ENCODE data around the gene SNAP91.
A peak's percentile ranks its signal among the peaks of the same experiment; 100 is the strongest.

SNAP91 gene

DNA sequence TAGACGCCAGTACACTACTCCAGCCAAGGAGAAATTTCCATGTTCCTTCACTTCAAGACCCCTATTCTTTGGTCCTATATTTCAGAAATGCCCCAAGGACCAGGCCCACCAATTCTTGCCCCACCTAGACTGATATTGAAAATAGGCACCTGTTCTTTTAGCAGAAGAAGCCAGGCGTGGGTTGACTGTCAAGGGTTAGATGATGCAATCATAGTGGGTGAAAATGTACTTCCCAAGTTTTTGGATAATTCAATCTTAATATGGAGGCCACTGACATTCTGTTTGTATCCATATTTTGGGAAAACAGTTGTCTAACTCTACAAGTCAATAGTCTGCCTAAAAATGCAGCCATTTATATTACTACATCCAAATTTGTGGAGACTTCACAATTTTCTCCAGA lies 21.0 kb upstream of the SNAP91 start:
- no peak for TF ChIP-seq CTCF (IDR thresholded peaks at IDR 0.05)
- TF ChIP-seq ZFX (IDR thresholded peaks at IDR 0.05; ENCODE audit: borderline replicate concordance): no peak
- H3K27ac ChIP-seq: no peak overlapping the region

DNA sequence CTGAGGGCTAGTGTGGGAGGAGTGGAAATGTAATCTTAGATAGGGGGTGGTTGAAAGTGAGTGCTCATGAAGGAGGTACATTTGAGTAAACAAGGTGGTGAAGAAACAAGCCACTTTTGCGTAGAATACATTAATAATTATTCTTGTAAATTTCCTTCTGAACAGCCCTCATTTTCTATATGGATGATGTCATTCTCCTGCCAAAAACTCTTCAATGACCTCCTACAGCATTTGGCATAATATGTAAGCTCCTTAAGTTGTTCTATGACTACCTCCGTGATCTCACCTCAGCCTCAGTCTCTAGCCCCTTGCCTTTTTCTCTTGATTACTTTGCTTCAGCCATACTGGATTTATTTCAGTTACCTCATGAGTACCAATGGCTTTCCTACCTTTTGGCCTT lies 14.0 kb upstream of the SNAP91 start:
- H3K27ac ChIP-seq: no peak overlapping the region
- no peak for TF ChIP-seq CTCF (IDR thresholded peaks at IDR 0.05)
- no peak for TF ChIP-seq ZFX (IDR thresholded peaks at IDR 0.05; ENCODE audit: borderline replicate concordance)

GRCh38 chr6:83717809-83718208 lies 8.9 kb upstream of the SNAP91 start:
- TF ChIP-seq ZFX (IDR thresholded peaks at IDR 0.05; ENCODE audit: borderline replicate concordance): no peak
- no peak for TF ChIP-seq CTCF (IDR thresholded peaks at IDR 0.05)
- no peak overlapping the region for H3K27ac ChIP-seq

- no peak overlapping the region for H3K27ac ChIP-seq
- no peak for TF ChIP-seq CTCF (IDR thresholded peaks at IDR 0.05)
- no peak for TF ChIP-seq ZFX (IDR thresholded peaks at IDR 0.05; ENCODE audit: borderline replicate concordance)
Observed at GRCh38 chr6:83711958-83712357, 3.1 kb upstream of the SNAP91 start.

DNA sequence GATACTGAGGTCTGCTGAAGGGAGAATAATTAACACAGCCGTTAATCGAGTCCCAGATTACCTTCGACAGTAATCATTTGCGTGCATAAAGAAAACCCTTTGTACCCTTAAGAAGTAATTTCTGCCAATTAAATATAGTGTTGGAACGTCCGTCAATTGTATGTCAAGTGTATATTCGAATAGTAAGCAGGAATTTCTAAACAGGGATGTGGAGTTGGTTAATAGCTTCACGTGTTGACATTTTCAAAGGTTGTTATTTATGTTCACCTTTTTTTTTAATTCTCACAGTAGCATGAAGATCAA lies 798 bp upstream of the SNAP91 start:
- H3K27ac ChIP-seq: peak overlapping the region; percentile 57
- TF ChIP-seq ZFX (IDR thresholded peaks at IDR 0.05; ENCODE audit: borderline replicate concordance) (no peak), CTCF (IDR thresholded peaks at IDR 0.05) (no peak)

DNA sequence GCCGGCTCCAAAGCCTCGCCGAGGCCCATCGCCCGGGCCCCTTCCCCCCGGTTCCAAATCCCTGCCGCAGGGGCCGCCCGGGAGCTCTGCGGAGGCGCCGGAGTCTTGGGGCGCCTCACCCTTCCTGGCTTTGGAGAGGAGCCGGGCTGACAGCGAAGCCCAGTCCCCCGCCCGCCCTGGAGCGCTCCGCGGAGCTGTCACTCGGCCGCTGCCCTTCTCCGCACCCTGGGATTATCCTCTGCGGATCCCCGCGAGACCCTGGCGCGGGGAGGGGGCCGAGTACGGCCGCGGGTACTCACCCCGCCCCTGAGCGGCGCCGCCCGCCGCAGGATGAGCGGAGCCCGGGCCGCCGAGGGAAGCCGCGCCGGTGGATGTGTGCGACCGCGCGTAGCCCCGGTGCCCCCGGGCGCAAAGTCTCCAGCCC lies 343 bp downstream of the SNAP91 start:
- TF ChIP-seq CTCF (IDR thresholded peaks at IDR 0.05) (no peak; the same call in 1 of the 2 replicates), ZFX (IDR thresholded peaks at IDR 0.05; ENCODE audit: borderline replicate concordance) (no peak)
- H3K27ac ChIP-seq: peak overlapping the region; percentile 57

- TF ChIP-seq ZFX (IDR thresholded peaks at IDR 0.05; ENCODE audit: borderline replicate concordance): no peak
- TF ChIP-seq CTCF (IDR thresholded peaks at IDR 0.05): no peak
- no peak overlapping the region for H3K27ac ChIP-seq
Observed at GRCh38 chr6:83707829-83708545, 914 bp downstream of the SNAP91 start.
